A549 treated with AZD9567 at 1 μM for 4 hours (cell line): ENCODE measurements around the gene SPIRE1. TPM values are rescaled to one million over a fixed set of nuclear protein-coding genes. Genes with fewer than 3 reads are reported as not detected.

Source experiments
- total RNA-seq: library from RNA; stranded (reverse); fragments of 200-300 nt; extraction: Qiagen RNA extraction; gene quantifications from 5 replicates; pipeline ENCODE4 v1.2.3, GENCODE V29; 2022; ENCODE audit not compliant: insufficient read depth

The SPIRE1 gene
- total RNA-seq: 13.0 to 16.9 TPM (median 15.8 TPM) in 5 replicates

GRCh38 chr18:12657684-12658425 lies at the start of gene SPIRE1:
Gene SPIRE1 (minus strand): TSS chr18:12658107. CDS start chr18:12657866, 241 bp downstream.

GRCh38 chr18:12702221-12703095 lies 44.6 kb upstream of the SPIRE1 start, which contains the start of the genes CEP76 and PSMG2:
Gene CEP76 (minus strand): TSS chr18:12702723. CDS start chr18:12702548, 175 bp downstream.
Gene PSMG2 (plus strand): TSS chr18:12703042. CDS start chr18:12703108, 66 bp downstream.

Other genes with a start within 250 kb of the SPIRE1 start
- gene CEP76, start 44.6 kb upstream of the SPIRE1 start, total RNA-seq: 6.4 to 10.0 TPM (median 6.5 TPM) in 5 replicates
- 59.0 to 74.4 TPM (median 67.9 TPM) in 5 replicates for gene PSMG2, start 44.9 kb upstream of the SPIRE1 start, total RNA-seq
- 20.5 to 24.1 TPM (median 21.4 TPM) in 5 replicates for gene PTPN2, start 226.1 kb upstream of the SPIRE1 start, total RNA-seq